Testis (tissue), 3 donors: ENCODE results near the gene PRRT1B. TPM values are rescaled to one million over a fixed set of nuclear protein-coding genes. Genes with fewer than 3 reads are reported as not detected.

ENCODE experiments used
- DNase-seq: peaks from one replicate; pipeline ENCODE4 v3.0.0-alpha.2; 2019
- H3K27ac ChIP-seq, 2 donors: fragments of 200-600 bp; sonication (generic); one replicate each; pipeline ENCODE4 v1.5.1; 2019
- H3K27me3 ChIP-seq: fragments of 200-600 bp; sonication (generic); one replicate; pipeline ENCODE4 v1.5.1; 2019
- H3K36me3 ChIP-seq: fragments of 200-600 bp; sonication (generic); one replicate; pipeline ENCODE4 v1.5.1; 2017; ENCODE audit warnings: low read depth; ENCODE audit errors: missing control alignments
- H3K4me1 ChIP-seq: fragments of 200-600 bp; sonication (generic); one replicate; pipeline ENCODE4 v1.5.1; 2019
- H3K4me3 ChIP-seq, 2 donors: fragments of 200-600 bp; sonication (generic); one replicate each; pipeline ENCODE4 v1.5.1; 2017 to 2019
- H3K9me3 ChIP-seq: fragments of 200-600 bp; sonication (generic); one replicate; pipeline ENCODE4 v1.5.1; 2017
- POLR2A ChIP-seq: fragments of 450-650 bp; IDR thresholded peaks from one replicate; pipeline ENCODE4 v1.6.1; 2017; ENCODE audit warnings: antibody characterized with exemption, mild to moderate bottlenecking, moderate library complexity
- WGBS, 2 donors: methylation state at CpG; one replicate each; pipeline ENCODE4 v1.1.5; 2018; 5-methylcytosine and 5-hydroxymethylcytosine counted together
- intact Hi-C: fragments of 100-400 bp; cut with DNase I; formaldehyde crosslinking; loops from one replicate; pipeline ENCODE4 v1.15.1; 2023; ENCODE audit warnings: low total_unique reads
- polyA plus RNA-seq: library from polyadenylated mRNA; stranded (reverse); fragments of 350-450 nt; fragmentation: Illumina TruSeq; extraction: RNeasy Lipid Tissue Mini Kit (QIAGEN cat#74804); gene quantifications from one replicate; pipeline ENCODE4 v1.2.3, GENCODE V29; 2014; ENCODE audit warnings: low read depth, low replicate concordance; ENCODE audit not compliant: insufficient read depth
- total RNA-seq, 2 donors: library from RNA; depleted of rRNA; stranded (reverse); fragments of >200 nt; gene quantifications; one replicate each; pipeline ENCODE4 v1.2.3, GENCODE V29; 2016
- TF ChIP-seq, protein P1 (sequence below), 3 experiments: fragments of 450-650 bp in 2 of 3; fragments of 200-600 bp in 1 of 3; sonication (generic) in 1 of 3; IDR thresholded peaks; one replicate each; pipeline ENCODE4 v1.5.1; 2016 to 2019; ENCODE audit warnings: antibody characterized with exemption in 3 of 3, mild to moderate bottlenecking in 2 of 3, moderate library complexity in 1 of 3

The PRRT1B gene
- total and polyA plus RNA-seq, 3 donors from 2014 or later, result 0.47 TPM; not detected in 2

DNA sequence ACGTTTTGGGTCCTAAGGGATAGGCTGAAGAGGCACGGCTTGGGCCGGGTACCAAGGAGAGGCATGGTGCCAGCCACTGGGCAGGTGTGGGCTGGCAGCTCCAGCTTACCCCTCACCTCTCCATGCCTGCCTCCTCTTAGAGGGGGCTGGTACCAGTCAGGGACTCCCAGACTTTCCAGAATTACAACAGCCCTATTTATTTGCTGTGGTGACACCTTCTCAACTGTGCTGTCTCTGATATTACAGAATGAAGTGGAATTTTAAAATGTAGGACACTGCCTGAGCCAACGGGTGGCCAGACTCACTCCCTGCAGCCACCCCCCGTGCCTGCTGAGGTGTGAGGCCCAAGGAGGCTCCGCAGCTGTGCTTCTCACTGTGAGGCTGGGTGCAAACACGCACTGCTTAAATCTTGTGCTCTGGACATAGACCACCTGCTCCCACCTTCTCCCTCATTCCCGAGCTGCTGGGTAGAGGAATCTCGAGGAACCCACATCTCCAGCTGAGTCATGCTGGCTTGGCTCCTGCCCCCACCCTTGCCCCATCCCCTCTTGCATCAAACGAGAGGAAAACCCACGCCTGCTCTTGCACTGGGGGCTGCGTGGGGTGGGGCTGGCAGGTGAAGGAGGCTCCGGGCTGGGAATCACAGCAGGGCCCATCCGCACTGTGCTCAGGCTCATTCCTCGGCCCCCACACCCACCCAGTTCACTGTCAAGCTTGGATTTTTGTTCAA lies 47.9 kb downstream of the PRRT1B start:
- TF ChIP-seq, protein P1, sequence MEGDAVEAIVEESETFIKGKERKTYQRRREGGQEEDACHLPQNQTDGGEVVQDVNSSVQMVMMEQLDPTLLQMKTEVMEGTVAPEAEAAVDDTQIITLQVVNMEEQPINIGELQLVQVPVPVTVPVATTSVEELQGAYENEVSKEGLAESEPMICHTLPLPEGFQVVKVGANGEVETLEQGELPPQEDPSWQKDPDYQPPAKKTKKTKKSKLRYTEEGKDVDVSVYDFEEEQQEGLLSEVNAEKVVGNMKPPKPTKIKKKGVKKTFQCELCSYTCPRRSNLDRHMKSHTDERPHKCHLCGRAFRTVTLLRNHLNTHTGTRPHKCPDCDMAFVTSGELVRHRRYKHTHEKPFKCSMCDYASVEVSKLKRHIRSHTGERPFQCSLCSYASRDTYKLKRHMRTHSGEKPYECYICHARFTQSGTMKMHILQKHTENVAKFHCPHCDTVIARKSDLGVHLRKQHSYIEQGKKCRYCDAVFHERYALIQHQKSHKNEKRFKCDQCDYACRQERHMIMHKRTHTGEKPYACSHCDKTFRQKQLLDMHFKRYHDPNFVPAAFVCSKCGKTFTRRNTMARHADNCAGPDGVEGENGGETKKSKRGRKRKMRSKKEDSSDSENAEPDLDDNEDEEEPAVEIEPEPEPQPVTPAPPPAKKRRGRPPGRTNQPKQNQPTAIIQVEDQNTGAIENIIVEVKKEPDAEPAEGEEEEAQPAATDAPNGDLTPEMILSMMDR (IDR thresholded peaks at IDR 0.05), result no peak
- TF ChIP-seq POLR2A, result no peak
- Histone ChIP-seq H3K36me3 (no peaks in the 10 kb centered on the region), H3K27me3 (no peaks in the 10 kb centered on the region), H3K27ac (no peak overlapping the region), H3K4me3 (no peak overlapping the region), H3K9me3 (no peaks in the 10 kb centered on the region), H3K4me1 (no peaks in the 10 kb centered on the region)
- WGBS, 2 donors, result 88 to 89% methylated on average over 7 to 15 of the region's 15 CpGs
- no peak for DNase-seq
- intact Hi-C loops, result loop anchor here (2.0 kb wide), 1 partner anchor 146 kb away; no protein-coding TSS in a partner anchor

DNA sequence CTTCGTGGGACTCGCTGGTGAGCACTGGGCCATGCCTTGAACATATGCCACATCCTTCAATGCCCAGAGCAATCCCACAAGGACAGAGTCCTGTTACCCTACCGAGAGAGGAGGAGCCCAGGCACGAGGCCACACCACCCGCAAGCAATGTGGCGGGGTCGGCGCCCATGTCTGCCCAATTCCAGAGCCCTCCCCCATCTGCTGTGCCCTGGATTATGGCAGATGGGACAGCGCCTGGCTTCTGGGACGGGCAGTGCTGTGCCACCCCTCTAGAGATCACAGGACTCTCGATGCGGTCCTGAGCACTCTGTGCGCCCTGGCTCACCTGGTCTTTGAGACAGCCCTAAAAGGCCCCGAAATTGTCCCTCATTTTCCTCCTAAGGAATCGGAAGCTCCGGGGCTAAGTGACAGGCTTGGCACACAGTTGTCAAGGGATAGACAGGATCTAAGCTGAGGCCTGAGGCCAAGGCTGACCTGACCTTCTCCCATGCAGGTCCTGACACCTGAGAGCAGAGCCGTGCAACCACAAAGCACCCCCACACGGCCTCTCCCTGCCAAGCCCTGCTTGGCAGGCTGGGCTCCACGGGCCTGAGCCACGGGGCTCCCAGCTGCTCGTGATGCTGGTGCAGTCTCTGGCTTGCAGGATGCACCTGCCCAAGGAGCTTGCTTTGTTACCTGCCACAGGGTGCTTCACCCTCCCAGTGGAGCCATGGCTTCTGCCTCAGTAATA lies 48.8 kb downstream of the PRRT1B start:
- Histone ChIP-seq H3K27me3 (no peaks in the 10 kb centered on the region), H3K4me1 (no peaks in the 10 kb centered on the region), H3K4me3 (no peak overlapping the region), H3K9me3 (no peaks in the 10 kb centered on the region), H3K36me3 (no peaks in the 10 kb centered on the region), H3K27ac (no peak overlapping the region)
- intact Hi-C loops, result loop anchor here (2.0 kb wide), 1 partner anchor 145 kb away; no protein-coding TSS in a partner anchor
- WGBS, 2 donors, result 87 to 97% methylated on average over 6 to 21 of the region's 21 CpGs
- DNase-seq, result no peak
- TF ChIP-seq, protein P1 (IDR thresholded peaks at IDR 0.05), result no peak
- TF ChIP-seq POLR2A, result no peak

DNA sequence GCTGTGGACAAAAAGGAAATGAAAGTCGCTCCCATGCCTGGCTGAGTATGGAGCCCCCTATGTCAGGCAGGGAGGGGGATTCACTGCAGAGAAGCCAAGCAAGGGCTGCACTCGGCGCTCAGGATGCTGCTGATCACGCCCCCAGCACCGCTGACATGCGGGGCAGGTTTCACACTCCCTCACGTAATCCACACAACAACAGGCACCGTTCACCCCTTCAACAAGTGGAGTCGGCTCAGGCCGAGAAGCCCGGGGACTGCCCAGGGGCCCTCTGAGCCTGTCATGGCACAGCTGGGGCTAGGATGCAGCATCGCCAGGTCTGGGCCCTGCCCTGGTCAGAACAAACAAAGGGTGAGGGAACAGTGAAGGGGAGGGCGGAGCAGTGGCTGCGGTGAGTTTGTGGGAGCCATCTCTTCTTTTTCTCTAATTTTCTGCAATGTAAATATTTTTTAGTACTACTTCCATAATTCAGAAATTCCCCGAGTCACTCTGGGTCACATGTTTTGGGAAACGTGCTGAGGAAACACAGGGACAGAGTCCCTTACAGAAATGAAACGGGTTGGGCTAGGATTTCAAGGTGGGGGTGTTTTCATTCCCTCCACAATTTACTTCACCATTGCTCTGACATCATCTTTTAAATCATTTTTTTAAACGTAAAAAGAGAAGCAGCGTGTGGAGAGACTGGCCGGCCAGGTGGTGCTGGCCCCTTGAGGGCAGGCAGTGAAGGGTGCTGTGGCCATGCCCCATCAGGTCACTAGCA lies 49.8 kb downstream of the PRRT1B start:
- intact Hi-C loops, result loop anchor here (5.0 kb wide), 1 partner anchor 52 kb away; no protein-coding TSS in a partner anchor
- no peak for DNase-seq
- H3K9me3 ChIP-seq, result no peaks in the 10 kb centered on the region
- H3K4me3 ChIP-seq, result no peak overlapping the region
- 86 to 92% methylated on average over 19 to 20 of the region's 20 CpGs for WGBS, 2 donors
- no peak overlapping the region for H3K27ac ChIP-seq
- H3K4me1 ChIP-seq, result no peaks in the 10 kb centered on the region
- TF ChIP-seq, protein P1 (IDR thresholded peaks at IDR 0.05), result no peak
- no peak for TF ChIP-seq POLR2A
- no peaks in the 10 kb centered on the region for H3K36me3 ChIP-seq
- H3K27me3 ChIP-seq, result no peaks in the 10 kb centered on the region

DNA sequence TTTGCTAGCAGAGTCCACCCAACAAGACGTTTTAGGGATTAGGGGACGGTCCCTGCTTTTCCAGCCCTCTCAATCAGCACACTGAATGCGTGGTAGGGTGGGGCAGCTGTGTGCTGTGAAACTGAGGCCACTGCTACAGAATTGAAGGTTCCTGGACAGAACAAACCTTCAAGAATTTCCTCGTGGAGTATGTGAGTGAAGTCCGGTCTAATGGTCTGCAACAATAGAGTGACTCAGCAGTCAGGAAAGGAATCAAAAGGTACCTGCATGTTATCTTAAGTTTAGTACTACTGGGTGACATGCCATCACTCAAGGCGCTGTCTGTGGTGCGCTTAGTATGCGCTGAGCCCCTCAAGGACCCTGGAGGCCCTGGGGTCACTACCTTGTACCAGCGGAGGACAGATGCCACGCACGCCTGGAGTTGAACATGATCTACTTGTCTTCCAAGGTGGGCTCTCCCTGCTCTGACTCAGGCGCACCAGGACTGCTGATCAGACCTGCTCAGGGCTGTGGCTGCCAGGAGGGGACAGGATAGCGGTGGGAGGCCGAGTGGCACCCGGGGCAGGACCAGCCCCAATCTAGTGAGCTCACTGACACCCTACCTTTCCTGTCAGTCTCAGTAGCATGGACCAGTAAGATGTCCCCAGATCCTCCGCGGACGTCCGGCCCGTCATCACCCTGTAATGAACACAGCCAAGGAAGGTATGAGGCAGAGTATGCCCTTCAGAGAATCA lies 50.5 kb downstream of the PRRT1B start:
- Histone ChIP-seq H3K9me3 (no peaks in the 10 kb centered on the region), H3K4me1 (no peaks in the 10 kb centered on the region), H3K27me3 (no peaks in the 10 kb centered on the region), H3K27ac (no peak overlapping the region), H3K36me3 (no peaks in the 10 kb centered on the region), H3K4me3 (no peak overlapping the region)
- no peak for DNase-seq
- WGBS, 2 donors, result 92 to 93% methylated on average over 20 of the region's 20 CpGs
- TF ChIP-seq POLR2A, result no peak
- TF ChIP-seq, protein P1 (IDR thresholded peaks at IDR 0.05), result no peak
- intact Hi-C loops, result loop anchor here (5.0 kb wide), 1 partner anchor 51 kb away; no protein-coding TSS in a partner anchor
